A673 (cell line): ENCODE results near the gene MSI2. TPM values are rescaled to one million over a fixed set of nuclear protein-coding genes. Genes with fewer than 3 reads are reported as not detected.
A peak's percentile ranks its signal among the peaks of the same experiment; 100 is the strongest.

Experiments
- BruUV-seq: library from RNA; stranded (reverse); fragments of 400-500 nt; replicated peaks from 2 replicates; lab custom pipeline; 2021; lab: Mats Ljungman, UMichigan
- CTCF ChIA-PET: fragments of 300-600 bp; sonication (Branson Sonifier 250); formaldehyde crosslinking; loops from one replicate; lab custom pipeline; 2022; ENCODE audit warnings: antibody characterized with exemption; lab: Charles Lee
- POLR2A ChIA-PET: fragments of 300-600 bp; sonication (Branson Sonifier 250); formaldehyde crosslinking; loops from one replicate; lab custom pipeline; 2022; ENCODE audit warnings: antibody characterized with exemption; ENCODE audit not compliant: low non-redundant PET; lab: Charles Lee
- DNase-seq: peaks from one replicate; pipeline ENCODE4 v3.0.0-alpha.2; 2015; ENCODE audit warnings: low spot score
- H3K27ac ChIP-seq: fragments of 200-600 bp; sonication (generic); 2 replicates; pipeline ENCODE4 v1.5.1; 2016; ENCODE audit warnings: mixed run types, low read depth, mild to moderate bottlenecking, mixed read lengths, antibody characterized with exemption, low read length; ENCODE audit not compliant: poor library complexity, severe bottlenecking
- H3K27me3 ChIP-seq: fragments of 200-600 bp; sonication (generic); replicated peaks from 2 replicates; pipeline ENCODE4 v1.6.1; 2017; ENCODE audit warnings: mixed run types, low read depth, mild to moderate bottlenecking, mixed read lengths, antibody characterized with exemption, low read length; ENCODE audit not compliant: insufficient read depth, poor library complexity
- H3K36me3 ChIP-seq: fragments of 200-600 bp; sonication (generic); 2 replicates; pipeline ENCODE4 v1.6.1; 2016; ENCODE audit warnings: mixed run types, mild to moderate bottlenecking, mixed read lengths, antibody characterized with exemption, low read length; ENCODE audit not compliant: insufficient read depth, poor library complexity, severe bottlenecking
- H3K4me1 ChIP-seq: fragments of 200-600 bp; sonication (generic); 2 replicates; pipeline ENCODE4 v1.6.1; 2017; ENCODE audit warnings: mixed run types, mild to moderate bottlenecking, mixed read lengths, antibody characterized with exemption, low read length; ENCODE audit not compliant: insufficient read depth, poor library complexity, severe bottlenecking
- H3K4me3 ChIP-seq: fragments of 200-600 bp; sonication (generic); 2 replicates; pipeline ENCODE4 v1.5.1; 2016; ENCODE audit warnings: low read depth, mixed run types, mild to moderate bottlenecking, mixed read lengths, low read length; ENCODE audit not compliant: poor library complexity, severe bottlenecking
- H3K9me3 ChIP-seq: fragments of 200-600 bp; sonication (generic); 2 replicates; pipeline ENCODE4 v1.6.1; 2016; ENCODE audit warnings: mixed run types, low read depth, mild to moderate bottlenecking, mixed read lengths, antibody characterized with exemption, low read length; ENCODE audit not compliant: poor library complexity, severe bottlenecking
- EZH2 ChIP-seq: fragments of 200-600 bp; sonication (generic); IDR thresholded peaks from 2 replicates; pipeline ENCODE4 v1.6.1; 2017; ENCODE audit warnings: borderline replicate concordance, low read depth, mild to moderate bottlenecking, mixed read lengths, antibody characterized with exemption, low read length; ENCODE audit not compliant: poor library complexity, severe bottlenecking
- intact Hi-C: fragments of 100-400 bp; cut with micrococcal nuclease; formaldehyde crosslinking; loops from one replicate; pipeline ENCODE4 v1.10.0; 2022; ENCODE audit not compliant: unreplicated experiment
- total RNA-seq: library from RNA; stranded (reverse); gene quantifications from 2 replicates; pipeline ENCODE4 v1.2.3, GENCODE V29; 2021
- TF ChIP-seq, protein P1 (sequence below): fragments of 300-800, 200-600 bp; sonication (generic); conservative IDR thresholded peaks from 2 replicates; pipeline ENCODE4 v1.5.1; 2017; ENCODE audit warnings: low read depth, mild to moderate bottlenecking, antibody characterized with exemption, low read length, moderate library complexity, mixed read lengths

The MSI2 gene
- total RNA-seq, 1 experiment from 2014 or later, result 108 TPM

GRCh38 chr17:57442401-57442823 lies 186.1 kb downstream of the MSI2 start:
- DNase-seq, result no peak
- BruUV-seq, result no TSS peak

DNA sequence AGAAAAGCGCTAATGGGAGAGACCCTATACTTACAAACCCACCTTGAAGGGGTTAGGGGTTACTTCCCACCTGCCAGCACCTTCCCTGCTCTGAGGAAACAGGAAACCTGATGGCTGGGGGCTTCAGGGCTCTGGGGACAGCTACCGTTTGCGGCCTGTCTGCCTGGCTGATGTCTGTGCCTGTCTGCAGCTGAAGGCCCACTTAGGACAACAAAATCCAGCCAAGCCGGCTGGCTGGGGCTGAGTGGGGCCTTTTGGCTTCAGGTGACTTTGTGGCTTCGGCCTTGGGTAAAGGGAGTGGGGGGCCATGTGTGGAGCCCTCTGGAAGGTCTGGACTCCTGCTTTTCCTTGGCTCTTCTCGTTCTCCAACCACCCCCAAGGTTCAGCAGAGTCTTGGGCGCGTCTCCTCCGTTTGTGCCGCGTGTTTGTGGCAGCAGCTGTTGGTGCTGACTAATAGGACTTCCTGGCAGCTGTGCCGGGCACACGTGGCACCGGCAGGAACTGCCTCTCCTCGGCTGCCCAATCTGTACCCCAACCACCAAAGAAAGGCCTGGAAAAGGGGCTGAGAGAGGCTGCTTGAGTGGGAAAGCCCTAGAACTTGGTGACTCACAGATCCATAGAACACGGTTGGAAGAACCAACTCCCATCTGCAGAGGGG lies 186.7 kb downstream of the MSI2 start:
- POLR2A ChIA-PET, result no interaction called here
- H3K27me3 ChIP-seq, result no peaks in the 10 kb centered on the region
- no peak overlapping the region for H3K4me3 ChIP-seq
- H3K27ac ChIP-seq, result peak overlapping the region; percentile 55
- CTCF ChIA-PET, result no interaction called here
- BruUV-seq, result no TSS peak
- no peaks in the 10 kb centered on the region for H3K36me3 ChIP-seq
- DNase-seq, result no peak
- H3K4me1 ChIP-seq, result peaks cover 37% of the 10 kb centered on the region
- TF ChIP-seq EZH2, result no peak
- TF ChIP-seq, protein P1, sequence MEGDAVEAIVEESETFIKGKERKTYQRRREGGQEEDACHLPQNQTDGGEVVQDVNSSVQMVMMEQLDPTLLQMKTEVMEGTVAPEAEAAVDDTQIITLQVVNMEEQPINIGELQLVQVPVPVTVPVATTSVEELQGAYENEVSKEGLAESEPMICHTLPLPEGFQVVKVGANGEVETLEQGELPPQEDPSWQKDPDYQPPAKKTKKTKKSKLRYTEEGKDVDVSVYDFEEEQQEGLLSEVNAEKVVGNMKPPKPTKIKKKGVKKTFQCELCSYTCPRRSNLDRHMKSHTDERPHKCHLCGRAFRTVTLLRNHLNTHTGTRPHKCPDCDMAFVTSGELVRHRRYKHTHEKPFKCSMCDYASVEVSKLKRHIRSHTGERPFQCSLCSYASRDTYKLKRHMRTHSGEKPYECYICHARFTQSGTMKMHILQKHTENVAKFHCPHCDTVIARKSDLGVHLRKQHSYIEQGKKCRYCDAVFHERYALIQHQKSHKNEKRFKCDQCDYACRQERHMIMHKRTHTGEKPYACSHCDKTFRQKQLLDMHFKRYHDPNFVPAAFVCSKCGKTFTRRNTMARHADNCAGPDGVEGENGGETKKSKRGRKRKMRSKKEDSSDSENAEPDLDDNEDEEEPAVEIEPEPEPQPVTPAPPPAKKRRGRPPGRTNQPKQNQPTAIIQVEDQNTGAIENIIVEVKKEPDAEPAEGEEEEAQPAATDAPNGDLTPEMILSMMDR, result no peak
- H3K9me3 ChIP-seq, result no peaks in the 10 kb centered on the region
- intact Hi-C loops, result no loop called here

More at GRCh38 chr17:57442401-57442823, 186.1 kb downstream of the MSI2 start:
- Histone ChIP-seq H3K27me3 (no peaks in the 10 kb centered on the region), H3K4me3 (no peak overlapping the region), H3K36me3 (no peaks in the 10 kb centered on the region), H3K9me3 (no peaks in the 10 kb centered on the region), H3K27ac (peak overlapping the region; percentile 55), H3K4me1 (peaks cover 32% of the 10 kb centered on the region)
- POLR2A ChIA-PET, result no interaction called here
- intact Hi-C loops, result no loop called here
- CTCF ChIA-PET, result no interaction called here
- TF ChIP-seq, protein P1, result no peak
- TF ChIP-seq EZH2, result no peak

GRCh38 chr17:57443781-57444180 lies 187.5 kb downstream of the MSI2 start:
- intact Hi-C loops, result no loop called here
- POLR2A ChIA-PET, result no interaction called here
- Histone ChIP-seq H3K27ac (no peak overlapping the region), H3K4me1 (peaks cover 44% of the 10 kb centered on the region), H3K27me3 (no peaks in the 10 kb centered on the region), H3K9me3 (no peaks in the 10 kb centered on the region), H3K4me3 (no peak overlapping the region), H3K36me3 (no peaks in the 10 kb centered on the region)
- CTCF ChIA-PET, result no interaction called here
- no TSS peak for BruUV-seq
- DNase-seq, result no peak
- TF ChIP-seq, protein P1, result no peak
- TF ChIP-seq EZH2, result no peak
